Motor neuron (in vitro differentiated cells): ENCODE results near the gene ECD. TPM values are rescaled to one million over a fixed set of nuclear protein-coding genes. Genes with fewer than 3 reads are reported as not detected.
"Not testable (repeated sequence)": the region's sequence is repeated elsewhere in the genome, so short reads cannot be mapped to it uniquely, and the experiment has no call there.

ENCODE experiments used
- ATAC-seq, 8 experiments: fragments of 200-7000 bp; cut with Tn5 transposase; replicated peaks in 6 of 8; 2 replicates each; pipeline ENCODE4 v1.8.0; 2021; ENCODE audit warnings: mild to moderate bottlenecking in 8 of 8, moderate library complexity in 8 of 8
- H3K27ac ChIP-seq, 2 donors: fragments of 250-450 bp; sonication (Bioruptor Pico); 2 replicates each; pipeline ENCODE4 v1.9.0; 2021; ENCODE audit warnings: antibody characterized with exemption in 2 of 2, mild to moderate bottlenecking in 2 of 2, moderate library complexity in 1 of 2
- H3K4me1 ChIP-seq, 2 donors: fragments of 250-450 bp; sonication (Bioruptor Pico); replicated peaks in 1 of 2; 2 replicates each; pipeline ENCODE4 v1.6.1; 2021; ENCODE audit warnings: antibody characterized with exemption in 2 of 2, mild to moderate bottlenecking in 2 of 2, moderate library complexity in 1 of 2
- H3K4me3 ChIP-seq, 5 donors: fragments of 250-450 bp; sonication (Bioruptor Pico); 2 replicates each; pipeline ENCODE4 v1.9.0; 2021; ENCODE audit warnings: antibody characterized with exemption in 5 of 5, mild to moderate bottlenecking in 5 of 5, moderate library complexity in 4 of 5
- WGBS, 10 experiments: fragments of 450-650 bp; shearing (Covaris generic); methylation state at CpG; one replicate each; pipeline ENCODE4 v1.0.0; 2022; 5-methylcytosine and 5-hydroxymethylcytosine counted together
- in situ Hi-C, 9 experiments: fragments of 400-800 bp; cut with MboI; loops; one replicate each; pipeline ENCODE4 v1.15.0; 2021; ENCODE audit warnings: low sequenced_read_pairs in 9 of 9, low pct_unique_long_range_greater_than_20kb in 2 of 9; ENCODE audit not compliant: unreplicated experiment in 9 of 9
- total RNA-seq, 8 experiments: library from RNA; unstranded; fragments of 300-600 nt; gene quantifications; 2 replicates each; pipeline versions ENCODE4 v1.2.3 to v1.2.4, GENCODE V29; 2022

ECD gene
- total RNA-seq, 8 experiments from 2014 or later = 20.1 to 39.9 (median 25.1) TPM

GRCh38 chr10:73150633-73151413 is 17.0 kb downstream of the ECD start:
- no CpG with 5 or more reads among the region's 8 CpGs for WGBS, 10 experiments
- ATAC-seq, in situ Hi-C loops, H3K27ac ChIP-seq, H3K4me3 ChIP-seq, H3K4me1 ChIP-seq: not testable (repeated sequence)

- ATAC-seq = no peak
- no peaks in the 10 kb centered on the region for H3K4me1 ChIP-seq
- in situ Hi-C loops = no loop called here
- H3K27ac ChIP-seq = no peak overlapping the region
- no peak overlapping the region for H3K4me3 ChIP-seq
- 77 to 100% (median 92%) methylated on average over 2 to 3 of the region's 3 CpGs; no CpG with 5 or more reads in 1 of the 10 experiments for WGBS, 10 experiments
Measured at GRCh38 chr10:73141603-73142002, 26.2 kb downstream of the ECD start.

- Histone ChIP-seq H3K4me3 (no peak overlapping the region), H3K27ac (no peak overlapping the region), H3K4me1 (no peaks in the 10 kb centered on the region)
- 0 to 100% (median 93%) methylated on average over 1 to 2 of the region's 2 CpGs for WGBS, 10 experiments
- ATAC-seq = no peak
- in situ Hi-C loops = no loop called here
Measured at GRCh38 chr10:73139251-73139650, 28.6 kb downstream of the ECD start.

- Histone ChIP-seq H3K4me3 (no peak overlapping the region), H3K27ac (no peak overlapping the region), H3K4me1 (no peaks in the 10 kb centered on the region)
- in situ Hi-C loops = no loop called here
- ATAC-seq = no peak
- 80 to 100% (median 97%) methylated on average over 2 of the region's 2 CpGs; no CpG with 5 or more reads in 4 of the 10 experiments for WGBS, 10 experiments
Measured at GRCh38 chr10:73136627-73137026, 31.2 kb downstream of the ECD start.

GRCh38 chr10:73134727-73135126 is 33.1 kb downstream of the ECD start:
- no peak for ATAC-seq
- Histone ChIP-seq H3K4me3 (no peak overlapping the region), H3K4me1 (no peaks in the 10 kb centered on the region), H3K27ac (no peak overlapping the region)
- in situ Hi-C loops = no loop called here
- WGBS, 10 experiments = 70 to 100% (median 98%) methylated on average over 1 to 3 of the region's 3 CpGs

GRCh38 chr10:73131913-73132686 is 35.7 kb downstream of the ECD start:
- no peak overlapping the region for H3K27ac ChIP-seq
- H3K4me3 ChIP-seq = no peak overlapping the region
- H3K4me1 ChIP-seq = no peaks in the 10 kb centered on the region
- in situ Hi-C loops = no loop called here
- no peak for ATAC-seq
- 83 to 95% (median 93%) methylated on average over 2 of the region's 2 CpGs; no CpG with 5 or more reads in 6 of the 10 experiments for WGBS, 10 experiments

- in situ Hi-C loops = no loop called here
- Histone ChIP-seq H3K4me3 (no peak overlapping the region), H3K27ac (no peak overlapping the region), H3K4me1 (no peaks in the 10 kb centered on the region)
- ATAC-seq = peak in 6 of 8 experiments; percentile 55 to 86 (median 78)
- 0 to 83% (median 69%) methylated on average over 1 to 2 of the region's 2 CpGs; no CpG with 5 or more reads in 2 of the 10 experiments for WGBS, 10 experiments
Measured at GRCh38 chr10:73131301-73131700, 36.5 kb downstream of the ECD start.

- in situ Hi-C loops = no loop called here
- ATAC-seq = peak in 2 of 8 experiments; percentile 26 to 38
Measured at GRCh38 chr10:73126343-73126742, 41.5 kb downstream of the ECD start.

GRCh38 chr10:73119952-73120351 is 47.9 kb downstream of the ECD start:
- in situ Hi-C loops = no loop called here
- no peak overlapping the region for H3K27ac ChIP-seq
- no peak for ATAC-seq
- 94 to 100% (median 99%) methylated on average over 1 to 4 of the region's 4 CpGs; no CpG with 5 or more reads in 2 of the 10 experiments for WGBS, 10 experiments
- no peak overlapping the region for H3K4me3 ChIP-seq
- no peaks in the 10 kb centered on the region for H3K4me1 ChIP-seq

More at GRCh38 chr10:73126343-73126742, 41.5 kb downstream of the ECD start:
- Histone ChIP-seq H3K4me3 (no peak overlapping the region), H3K27ac (no peak overlapping the region), H3K4me1 (no peaks in the 10 kb centered on the region)
- 67 to 100% (median 91%) methylated on average over 1 to 2 of the region's 2 CpGs; no CpG with 5 or more reads in 6 of the 10 experiments for WGBS, 10 experiments

GRCh38 chr10:73119457-73119856 is 48.4 kb downstream of the ECD start:
- 0 to 100% (median 83%) methylated on average over 1 of the region's 1 CpG; no CpG with 5 or more reads in 1 of the 10 experiments for WGBS, 10 experiments
- in situ Hi-C loops = no loop called here
- no peak overlapping the region for H3K27ac ChIP-seq
- H3K4me3 ChIP-seq = no peak overlapping the region
- H3K4me1 ChIP-seq = no peaks in the 10 kb centered on the region
- ATAC-seq = no peak

- H3K4me3 ChIP-seq = no peak overlapping the region
- in situ Hi-C loops = no loop called here
- H3K4me1 ChIP-seq = no peaks in the 10 kb centered on the region
- ATAC-seq = peak in 2 of 8 experiments; percentile 74 to 95
- H3K27ac ChIP-seq = no peak overlapping the region
- 4 to 76% (median 53%) methylated on average over 2 to 5 of the region's 5 CpGs; no CpG with 5 or more reads in 1 of the 10 experiments for WGBS, 10 experiments
Measured at GRCh38 chr10:73117976-73118743, 49.6 kb downstream of the ECD start.

GRCh38 chr10:73116017-73116416 is 51.8 kb downstream of the ECD start:
- Histone ChIP-seq H3K27ac (no peak overlapping the region), H3K4me3 (no peak overlapping the region), H3K4me1 (no peaks in the 10 kb centered on the region)
- in situ Hi-C loops = no loop called here
- no peak for ATAC-seq
- WGBS, 10 experiments = 91 to 100% (median 100%) methylated on average over 1 of the region's 1 CpG; no CpG with 5 or more reads in 4 of the 10 experiments

- 0 to 100% (median 80%) methylated on average over 1 of the region's 1 CpG; no CpG with 5 or more reads in 3 of the 10 experiments for WGBS, 10 experiments
- no peak overlapping the region for H3K4me3 ChIP-seq
- no peak for ATAC-seq
- in situ Hi-C loops = no loop called here
- no peak overlapping the region for H3K27ac ChIP-seq
- H3K4me1 ChIP-seq = no peaks in the 10 kb centered on the region
Measured at GRCh38 chr10:73113551-73113950, 54.3 kb downstream of the ECD start.
